Activated naive CD8-positive, alpha-beta T cell treated with anti-CD3 and anti-CD28 coated beads, Interleukin-2, amount 50 U/mL, for 24 hours (primary cell): ENCODE data around the gene HOTAIR.

Experiments
- ATAC-seq: fragments of 150-1000 bp; cut with Tn5 transposase; one replicate; pipeline ENCODE4 v1.10.0; 2021
- DNase-seq: peaks from one replicate; pipeline ENCODE4 v3.0.0; 2021
- H3K27ac Mint-ChIP-seq: one replicate; pipeline ENCODE4 v1.8.0; 2021; ENCODE audit warnings: mild to moderate bottlenecking, mixed read lengths
- H3K27me3 Mint-ChIP-seq: one replicate; pipeline ENCODE4 v1.8.0; 2021; ENCODE audit warnings: mixed read lengths
- H3K36me3 Mint-ChIP-seq: one replicate; pipeline ENCODE4 v1.8.0; 2021; ENCODE audit warnings: low read depth, mixed read lengths
- H3K4me1 Mint-ChIP-seq: one replicate; pipeline ENCODE4 v1.8.0; 2021; ENCODE audit warnings: mixed read lengths
- H3K4me3 Mint-ChIP-seq: one replicate; pipeline ENCODE4 v1.8.0; 2021; ENCODE audit warnings: mild to moderate bottlenecking, moderate library complexity, mixed read lengths
- H3K9me3 Mint-ChIP-seq: one replicate; pipeline ENCODE4 v1.8.0; 2021; ENCODE audit warnings: mixed read lengths

The HOTAIR gene

DNA sequence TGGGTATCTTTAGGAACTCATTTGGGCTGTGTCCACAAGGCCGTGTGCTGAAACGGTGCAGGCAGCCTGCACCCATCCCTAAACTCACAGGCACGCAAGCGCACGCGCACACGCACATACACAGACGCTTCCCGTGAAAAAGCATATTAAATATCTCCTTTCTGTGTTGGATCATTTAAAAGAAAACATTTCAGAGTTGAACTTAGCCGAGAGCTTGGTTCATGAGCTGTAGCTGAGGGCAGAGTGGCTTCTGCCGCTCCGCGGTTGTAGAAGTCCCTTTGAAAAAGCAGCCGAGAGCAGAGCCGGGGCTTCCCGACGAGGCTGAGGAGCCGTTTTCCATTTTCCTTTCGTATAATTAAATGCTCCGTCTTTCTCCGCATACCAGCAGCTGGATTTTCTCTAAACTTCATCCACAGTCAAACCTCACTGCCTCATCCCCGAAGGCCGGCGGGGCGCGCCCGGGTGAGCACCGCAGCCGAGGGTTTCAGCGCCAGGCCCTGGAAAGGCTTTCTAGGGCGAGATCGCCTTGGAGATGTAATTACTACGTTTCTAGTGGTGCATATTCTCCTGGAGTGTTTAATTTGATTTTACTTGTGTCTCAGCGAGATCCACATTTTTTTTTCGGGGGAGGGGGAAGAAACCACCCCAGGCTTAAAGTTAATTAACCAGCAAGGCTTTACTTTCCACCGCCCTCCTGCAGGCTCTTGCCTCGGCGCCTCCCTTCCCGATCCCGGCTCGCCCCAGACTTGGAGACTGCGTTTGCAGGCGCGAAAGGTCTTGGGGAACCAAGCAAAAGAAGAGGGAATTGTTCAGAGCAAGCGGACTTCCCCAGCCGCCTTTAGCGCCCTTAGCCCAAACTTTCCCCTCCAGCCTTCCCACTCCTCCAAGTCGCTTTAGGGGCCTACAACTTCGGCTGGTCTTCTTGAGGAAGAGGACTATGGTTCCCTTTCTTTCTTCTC, 39.1 kb downstream of the HOTAIR start:
- no peak for ATAC-seq
- Mint-ChIP-seq H3K4me1 (peaks cover 7% of the 10 kb centered on the region), H3K4me3 (peak overlapping the region; percentile 17), H3K27me3 (peaks cover 89% of the 10 kb centered on the region), H3K36me3 (no peaks in the 10 kb centered on the region), H3K9me3 (no peaks in the 10 kb centered on the region), H3K27ac (no peak overlapping the region)
- no peak for DNase-seq

DNA sequence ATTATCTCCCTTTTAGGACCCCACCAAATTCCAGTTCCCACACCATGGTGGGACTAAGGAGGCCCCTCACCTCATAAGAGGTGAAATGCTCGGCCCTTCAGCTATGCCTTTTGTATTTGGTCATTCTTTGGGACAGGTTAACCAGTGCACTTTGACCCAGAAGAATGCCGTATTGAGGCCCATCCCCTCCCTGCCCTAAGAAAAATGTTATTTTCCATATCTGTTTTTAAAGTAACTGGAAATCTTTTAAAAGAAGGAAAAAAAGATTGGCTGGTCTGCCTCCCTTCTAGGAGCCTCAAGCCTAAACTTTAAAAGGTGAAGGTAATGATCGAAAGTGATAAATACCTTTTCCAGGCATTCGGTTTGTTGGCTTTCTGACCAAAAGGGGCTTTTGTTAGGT, 41.8 kb downstream of the HOTAIR start:
- ATAC-seq (no peak), DNase-seq (no peak)
- Mint-ChIP-seq H3K27ac (no peak overlapping the region), H3K4me3 (no peak overlapping the region), H3K9me3 (peaks cover 5% of the 10 kb centered on the region), H3K4me1 (peaks cover 8% of the 10 kb centered on the region), H3K36me3 (peaks cover 3% of the 10 kb centered on the region), H3K27me3 (peaks cover 93% of the 10 kb centered on the region)

DNA sequence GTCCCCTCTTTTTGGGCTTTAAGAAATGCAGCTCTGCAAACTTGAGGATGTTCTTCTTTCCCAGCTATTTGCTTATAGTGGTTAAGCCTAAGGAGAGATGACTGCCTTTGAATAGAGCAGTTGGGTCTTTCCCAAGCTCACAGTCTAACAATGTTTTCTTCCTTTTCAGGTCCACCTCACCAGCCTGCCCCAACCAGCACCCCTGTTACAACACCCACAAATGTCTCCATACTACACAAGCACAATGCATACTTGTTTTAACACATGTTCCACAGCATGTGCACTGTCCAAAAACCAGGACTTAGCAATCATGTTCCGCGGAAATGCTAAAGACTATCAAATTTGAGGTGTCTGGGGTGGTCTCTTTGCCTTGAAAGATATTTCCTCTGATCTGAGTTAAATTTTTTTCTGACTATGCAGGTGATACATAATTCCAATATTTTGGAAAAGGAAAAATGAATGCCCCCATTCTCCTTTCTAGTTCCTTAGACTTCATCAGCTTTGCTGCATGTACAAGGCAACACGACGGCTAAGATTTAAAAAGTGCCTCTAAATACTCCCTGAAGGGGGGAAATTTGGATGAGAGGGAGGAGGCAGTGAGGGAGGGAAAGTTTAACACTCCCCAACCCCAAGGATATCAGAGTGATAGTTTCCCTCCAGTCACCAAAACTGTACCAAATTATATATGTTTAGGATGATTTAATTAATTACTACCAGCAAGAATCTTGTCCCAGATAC, 42.7 kb downstream of the HOTAIR start:
- Mint-ChIP-seq H3K4me1 (peaks cover 10% of the 10 kb centered on the region), H3K27ac (no peak overlapping the region), H3K27me3 (peaks cover 91% of the 10 kb centered on the region), H3K9me3 (peaks cover 5% of the 10 kb centered on the region), H3K36me3 (peaks cover 3% of the 10 kb centered on the region), H3K4me3 (no peak overlapping the region)
- DNase-seq = no peak
- ATAC-seq = no peak

DNA sequence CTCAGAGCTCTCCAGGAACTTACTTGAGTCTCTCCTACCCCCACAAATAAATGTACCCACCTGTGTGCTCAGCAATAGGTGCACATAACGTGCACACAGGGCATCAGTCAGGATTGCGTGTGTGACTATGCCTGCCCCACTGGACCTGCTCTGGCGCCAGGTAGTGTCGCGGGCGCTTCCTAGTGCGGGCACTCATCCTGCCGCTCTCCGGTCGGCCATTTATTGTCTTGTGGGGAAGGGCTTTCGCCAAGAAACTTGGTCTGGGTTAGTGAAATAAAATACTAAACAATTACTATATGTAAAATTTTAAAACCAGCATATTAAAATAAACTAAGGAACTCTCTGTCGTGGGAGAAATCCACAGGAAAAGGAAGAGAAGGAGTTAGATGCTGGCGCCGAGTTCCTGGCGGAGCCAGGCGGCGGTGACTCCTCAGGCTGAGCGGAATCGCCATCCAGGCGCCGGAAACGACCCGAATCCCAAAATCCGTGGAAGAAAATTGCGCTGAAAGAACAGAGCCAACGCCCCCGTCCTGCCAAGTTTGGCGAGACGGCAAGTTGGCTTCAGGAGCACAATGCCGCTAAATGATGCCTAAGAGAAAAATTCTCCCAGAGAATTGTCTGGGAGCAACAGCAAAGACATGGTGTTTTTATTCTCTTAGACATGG, 44.0 kb downstream of the HOTAIR start:
- Mint-ChIP-seq H3K27me3 (peaks cover 92% of the 10 kb centered on the region), H3K27ac (no peak overlapping the region), H3K9me3 (peaks cover 5% of the 10 kb centered on the region), H3K36me3 (peaks cover 3% of the 10 kb centered on the region), H3K4me1 (peaks cover 8% of the 10 kb centered on the region), H3K4me3 (no peak overlapping the region)
- no peak for ATAC-seq
- no peak for DNase-seq

DNA sequence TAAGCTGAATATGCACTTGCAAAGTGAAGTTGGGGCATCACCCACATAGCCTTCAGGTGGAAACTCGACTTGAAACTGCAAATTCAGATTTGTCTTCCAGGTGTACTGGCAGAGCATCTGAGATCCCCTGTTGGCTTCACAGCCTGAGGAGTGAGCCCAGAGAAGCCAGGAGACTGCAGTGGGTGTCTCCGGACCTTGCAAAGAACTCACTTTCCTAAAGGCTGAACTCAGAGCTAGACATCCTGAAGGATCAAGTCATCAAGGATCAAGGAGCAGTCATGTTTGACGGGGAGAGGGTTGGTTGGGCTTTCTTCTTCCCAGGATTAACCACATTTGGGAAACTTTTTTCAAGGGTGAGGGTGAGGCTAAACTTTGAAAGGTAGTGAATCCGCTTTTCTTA, 45.2 kb downstream of the HOTAIR start:
- Mint-ChIP-seq H3K4me3 (no peak overlapping the region), H3K4me1 (peaks cover 3% of the 10 kb centered on the region), H3K27ac (no peak overlapping the region), H3K27me3 (peaks cover 92% of the 10 kb centered on the region), H3K9me3 (peaks cover 5% of the 10 kb centered on the region), H3K36me3 (peaks cover 3% of the 10 kb centered on the region)
- DNase-seq = no peak
- ATAC-seq = no peak

DNA sequence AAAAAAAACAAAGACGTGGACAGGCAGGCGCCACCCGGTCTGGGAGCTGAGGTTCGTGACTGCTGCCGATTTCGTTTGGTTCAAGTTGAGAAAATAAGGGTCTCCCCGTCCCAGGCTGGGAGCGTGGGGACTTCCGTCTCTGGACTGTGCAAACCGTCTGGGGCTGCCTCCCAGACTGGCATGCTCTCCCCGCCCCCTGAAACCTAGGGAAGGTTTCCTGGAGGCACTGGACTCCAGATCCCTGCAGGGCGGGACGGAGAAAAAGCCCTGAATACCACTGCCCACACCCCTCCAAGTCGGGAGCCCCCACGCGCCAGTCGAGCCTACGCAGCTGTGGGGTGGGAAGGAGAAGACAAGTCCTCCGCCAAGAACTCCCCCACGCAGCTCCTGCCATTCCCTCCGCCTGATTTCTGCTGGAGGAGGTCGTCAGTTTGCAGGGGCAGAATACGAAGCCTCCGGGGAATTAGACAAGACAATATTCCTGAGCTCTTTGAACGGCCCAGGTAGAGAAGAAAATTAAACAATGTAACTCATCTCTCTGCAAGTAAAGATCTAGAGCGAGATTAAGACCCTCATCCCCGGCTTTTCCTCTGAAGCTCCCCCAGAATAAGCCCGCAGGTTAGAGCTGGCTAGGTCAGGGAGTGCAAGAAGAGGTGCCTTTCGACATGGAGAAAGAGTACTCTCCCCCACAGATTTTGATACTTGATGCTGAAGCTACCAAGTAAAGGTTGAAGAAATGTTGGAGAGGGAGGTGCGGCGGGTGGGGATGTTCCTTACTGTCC, 46.5 kb downstream of the HOTAIR start:
- Mint-ChIP-seq H3K4me3 (peak overlapping the region; percentile 8), H3K4me1 (peaks cover 3% of the 10 kb centered on the region), H3K27ac (no peak overlapping the region), H3K9me3 (peaks cover 5% of the 10 kb centered on the region), H3K27me3 (peaks cover 90% of the 10 kb centered on the region), H3K36me3 (peaks cover 3% of the 10 kb centered on the region)
- ATAC-seq (no peak), DNase-seq (no peak)

DNA sequence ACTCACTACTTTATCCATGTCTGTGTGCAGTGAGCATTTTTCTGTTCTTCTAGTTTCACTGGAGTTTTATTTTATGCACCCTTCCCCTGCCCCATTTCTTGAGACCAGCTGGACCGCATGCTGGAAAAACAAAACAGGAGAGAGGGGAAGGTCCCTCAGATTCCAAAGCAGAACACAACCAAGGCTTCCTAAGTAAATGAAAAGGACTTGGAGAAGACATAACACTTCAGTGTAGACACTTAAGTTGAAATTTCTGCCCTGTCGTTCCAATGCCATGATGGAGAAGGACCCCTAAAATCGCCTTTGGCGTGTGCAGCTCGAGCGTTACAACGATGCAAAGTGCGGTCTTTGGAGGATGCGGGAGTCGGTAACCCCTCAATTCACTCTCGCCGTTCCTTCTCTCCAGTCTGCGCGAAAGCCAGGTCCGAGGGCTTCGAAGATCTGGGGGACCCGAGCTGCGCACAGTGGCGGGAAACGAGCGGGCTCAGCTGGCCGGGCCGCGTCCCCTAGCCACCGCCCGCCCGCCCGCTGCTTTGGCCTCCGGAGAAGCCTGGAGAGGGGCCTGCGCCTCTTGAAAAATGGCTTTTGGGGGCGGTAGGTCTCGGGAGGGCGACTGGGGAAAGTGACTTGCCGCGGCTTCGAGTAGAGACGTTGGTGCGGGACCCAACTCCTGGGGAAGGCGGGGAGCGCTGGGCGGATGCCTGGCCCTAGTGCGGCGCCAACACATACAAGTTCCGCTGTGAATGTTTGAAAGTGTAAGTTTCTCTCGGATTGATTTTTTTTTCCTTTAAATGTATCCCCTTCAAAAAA, 47.3 kb downstream of the HOTAIR start:
- peaks cover 91% of the 10 kb centered on the region for H3K27me3 Mint-ChIP-seq
- DNase-seq (no peak), ATAC-seq (no peak)
- H3K9me3 Mint-ChIP-seq = peaks cover 5% of the 10 kb centered on the region
- no peak overlapping the region for H3K27ac Mint-ChIP-seq
- H3K36me3 Mint-ChIP-seq = peaks cover 3% of the 10 kb centered on the region
- peaks cover 3% of the 10 kb centered on the region for H3K4me1 Mint-ChIP-seq
- H3K4me3 Mint-ChIP-seq = no peak overlapping the region

DNA sequence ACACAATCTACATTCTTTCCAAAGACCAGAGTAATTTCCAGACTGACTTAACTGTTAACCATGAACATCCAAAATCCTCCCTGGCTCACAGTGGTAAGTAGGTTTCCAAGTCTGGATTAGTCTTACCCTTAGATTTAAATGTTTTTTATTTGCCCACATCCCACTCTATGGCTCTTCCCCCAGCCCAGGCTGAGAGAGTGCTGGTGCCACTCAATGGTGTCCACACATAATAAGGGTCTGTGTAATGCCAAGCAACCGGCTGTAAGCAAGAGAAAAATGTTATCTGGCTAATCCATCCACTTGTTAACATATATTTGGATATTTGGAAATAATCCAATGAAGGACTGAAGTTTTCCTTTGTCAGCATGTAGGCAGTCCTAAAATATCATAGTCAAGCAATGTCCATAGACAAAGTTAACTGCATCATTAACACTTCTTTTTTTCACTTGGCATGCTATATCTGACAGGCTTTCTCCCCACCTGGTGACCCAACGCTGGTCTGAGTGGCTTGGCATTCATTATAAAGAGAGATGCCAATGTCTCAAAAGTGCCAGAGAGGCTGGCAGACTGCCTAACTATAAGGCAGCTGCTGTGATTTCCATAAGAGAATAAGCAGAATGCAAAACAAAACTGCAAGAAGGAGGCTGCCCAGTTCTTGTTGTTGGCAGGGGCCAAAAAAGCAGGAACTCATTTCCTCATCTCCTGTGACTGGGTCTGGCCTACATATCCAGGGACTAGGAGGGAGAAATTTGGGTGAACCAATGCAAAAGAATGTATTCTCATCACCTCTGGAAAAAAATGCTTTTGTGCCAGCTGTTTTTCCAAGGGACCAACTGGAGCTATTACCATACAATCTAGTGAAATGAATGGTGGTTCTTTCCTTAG, 50.0 kb downstream of the HOTAIR start:
- Mint-ChIP-seq H3K4me1 (peaks cover 3% of the 10 kb centered on the region), H3K4me3 (no peak overlapping the region), H3K27me3 (peaks cover 92% of the 10 kb centered on the region), H3K9me3 (peaks cover 5% of the 10 kb centered on the region), H3K36me3 (peaks cover 3% of the 10 kb centered on the region), H3K27ac (no peak overlapping the region)
- DNase-seq = no peak
- no peak for ATAC-seq

DNA sequence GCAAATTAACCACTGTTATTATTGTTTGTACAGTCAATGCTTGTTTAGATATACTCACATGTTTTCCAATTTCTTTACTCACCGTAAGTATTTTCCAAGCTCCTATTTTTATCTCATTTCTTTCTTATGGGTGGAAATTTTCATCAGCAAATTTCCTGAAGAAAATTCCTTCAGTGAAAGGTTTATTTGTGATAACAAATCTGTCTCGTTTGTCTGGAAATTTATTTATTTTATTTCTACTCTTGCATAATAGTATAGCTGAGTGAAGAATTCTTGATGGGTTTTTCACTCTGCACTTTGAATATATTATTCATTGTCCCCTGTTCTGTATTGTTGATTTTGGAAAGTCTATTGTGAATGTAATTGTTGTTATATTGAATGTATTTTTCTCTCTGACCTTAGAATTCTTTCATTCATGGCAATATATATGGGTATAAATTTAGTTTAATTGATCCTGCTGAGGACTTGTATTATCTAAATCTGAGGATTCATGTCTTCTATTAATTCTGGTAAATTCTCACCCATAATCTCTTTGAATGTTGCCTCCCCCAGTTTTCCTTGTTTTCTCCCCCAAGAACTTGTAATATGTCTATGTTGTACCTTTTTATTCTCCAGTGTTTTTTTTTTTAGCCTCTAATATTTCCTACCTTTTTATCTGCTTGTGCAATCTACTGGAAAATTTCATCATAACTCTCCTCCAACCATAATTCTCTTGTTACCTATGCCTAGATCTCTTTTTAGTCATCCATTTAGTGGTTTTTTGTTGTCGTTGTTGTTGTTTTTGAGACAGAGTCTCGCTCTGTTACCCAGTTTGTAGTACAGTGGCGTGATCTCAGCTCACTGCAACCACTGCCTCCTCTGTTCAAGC, 57.7 kb downstream of the HOTAIR start:
- DNase-seq = no peak
- Mint-ChIP-seq H3K36me3 (no peaks in the 10 kb centered on the region), H3K27ac (no peak overlapping the region), H3K4me3 (no peak overlapping the region), H3K27me3 (peaks cover 65% of the 10 kb centered on the region), H3K9me3 (no peaks in the 10 kb centered on the region), H3K4me1 (no peaks in the 10 kb centered on the region)
- ATAC-seq = no peak
